Neuronal stem cell (in vitro differentiated cells): Measurements from ENCODE around the gene MAP3K21.

Source experiments
- DNase-seq: peaks from one replicate; pipeline ENCODE4 v3.0.0-alpha.2; 2013; ENCODE audit warnings: low spot score
- H2AFZ ChIP-seq: one replicate; pipeline ENCODE4 v1.6.1; 2013; ENCODE audit warnings: mild to moderate bottlenecking, low read length, inconsistent platforms
- H2AK5ac ChIP-seq: 2 replicates; pipeline ENCODE4 v1.6.1; 2013; ENCODE audit warnings: low read depth, mild to moderate bottlenecking, inconsistent platforms, low read length, moderate library complexity, mixed read lengths
- H2BK120ac ChIP-seq: 2 replicates; pipeline ENCODE4 v1.6.1; 2013; ENCODE audit warnings: low read depth, mild to moderate bottlenecking, inconsistent platforms, low read length, moderate library complexity, mixed read lengths
- H2BK12ac ChIP-seq: one replicate; pipeline ENCODE4 v1.6.1; 2013; ENCODE audit warnings: low read length, inconsistent platforms
- H2BK15ac ChIP-seq: 2 replicates; pipeline ENCODE4 v1.6.1; 2013; ENCODE audit warnings: mild to moderate bottlenecking, low read length, inconsistent platforms, mixed read lengths
- H2BK5ac ChIP-seq: one replicate; pipeline ENCODE4 v1.6.1; 2013; ENCODE audit warnings: inconsistent platforms, mild to moderate bottlenecking, low read length, moderate library complexity
- H3K14ac ChIP-seq: one replicate; pipeline ENCODE4 v1.6.1; 2013; ENCODE audit warnings: low read length, inconsistent platforms
- H3K18ac ChIP-seq: 2 replicates; pipeline ENCODE4 v1.6.1; 2013; ENCODE audit warnings: low read length, inconsistent platforms
- H3K23ac ChIP-seq: 2 replicates; pipeline ENCODE4 v1.6.1; 2013; ENCODE audit warnings: low read depth, mild to moderate bottlenecking, mixed read lengths, low read length, inconsistent platforms; ENCODE audit not compliant: poor library complexity
- H3K27ac ChIP-seq: replicated peaks from 3 replicates; pipeline ENCODE4 v1.5.1; 2013; ENCODE audit warnings: low read length, inconsistent platforms
- H3K27me3 ChIP-seq, 3 experiments: 2 replicates each; pipeline ENCODE4 v1.6.1; 2013; ENCODE audit warnings: low read length in 3 of 3, mild to moderate bottlenecking in 2 of 3, inconsistent platforms in 1 of 3, low read depth in 1 of 3, mixed read lengths in 1 of 3, moderate library complexity in 1 of 3; ENCODE audit not compliant: control insufficient read depth in 3 of 3, insufficient read depth in 3 of 3
- H3K36me3 ChIP-seq, 2 donors: replicated peaks in 1 of 2; 2 replicates each; pipeline ENCODE4 v1.6.1; 2013; ENCODE audit warnings: low read length in 2 of 2; ENCODE audit not compliant: control insufficient read depth in 2 of 2, insufficient read depth in 2 of 2
- H3K4ac ChIP-seq: 2 replicates; pipeline ENCODE4 v1.6.1; 2013; ENCODE audit warnings: inconsistent platforms, mild to moderate bottlenecking, low read length, moderate library complexity
- H3K4me1 ChIP-seq, 2 donors: 1 replicate in 1 of 2; 2 replicates in 1 of 2; pipeline ENCODE4 v1.6.1; 2013; ENCODE audit warnings: low read length in 2 of 2, low read depth in 1 of 2; ENCODE audit not compliant: control insufficient read depth in 2 of 2, insufficient read depth in 1 of 2
- H3K4me2 ChIP-seq: one replicate; pipeline ENCODE4 v1.6.1; 2013; ENCODE audit warnings: mild to moderate bottlenecking, low read length, inconsistent platforms; ENCODE audit not compliant: insufficient read depth, poor library complexity, severe bottlenecking
- H3K4me3 ChIP-seq, 2 donors: 2 replicates each; pipeline ENCODE4 v1.5.1; 2013; ENCODE audit warnings: low read length in 2 of 2, mild to moderate bottlenecking in 2 of 2, inconsistent platforms in 1 of 2, moderate library complexity in 1 of 2
- H3K79me1 ChIP-seq: one replicate; pipeline ENCODE4 v1.6.1; 2013; ENCODE audit warnings: low read depth, mild to moderate bottlenecking, inconsistent platforms, low read length, moderate library complexity
- H3K9ac ChIP-seq: one replicate; pipeline ENCODE4 v1.6.1; 2013; ENCODE audit warnings: mild to moderate bottlenecking, low read depth, low read length, inconsistent platforms; ENCODE audit not compliant: poor library complexity
- H3K9me3 ChIP-seq, 2 donors: replicated peaks in 1 of 2; 2 replicates each; pipeline versions ENCODE3 to v1.6.1; 2013; ENCODE audit warnings: low read length in 2 of 2, mild to moderate bottlenecking in 2 of 2, inconsistent platforms in 1 of 2, low read depth in 1 of 2, mixed read lengths in 1 of 2, moderate library complexity in 1 of 2; ENCODE audit not compliant: control insufficient read depth in 2 of 2, insufficient read depth in 1 of 2
- H4K8ac ChIP-seq: one replicate; pipeline ENCODE4 v1.6.1; 2013; ENCODE audit warnings: low read depth, mild to moderate bottlenecking, inconsistent platforms, low read length, moderate library complexity
- H4K91ac ChIP-seq: one replicate; pipeline ENCODE4 v1.6.1; 2013; ENCODE audit warnings: low read length, low read depth, mild to moderate bottlenecking, inconsistent platforms; ENCODE audit not compliant: poor library complexity
- WGBS, 2 donors: extraction: QIAGEN DNeasy Blood & Tissue Kit; methylation state at CpG; one replicate each; pipeline ENCODE4 v1.1.7; 2013; ENCODE audit warnings: missing lambda C conversion rate in 2 of 2, mixed read lengths in 1 of 2; ENCODE audit not compliant: insufficient read length in 2 of 2, insufficient replicate concordance in 1 of 2; ENCODE audit errors: extremely low coverage in 2 of 2; 5-methylcytosine and 5-hydroxymethylcytosine counted together

The MAP3K21 gene

DNA sequence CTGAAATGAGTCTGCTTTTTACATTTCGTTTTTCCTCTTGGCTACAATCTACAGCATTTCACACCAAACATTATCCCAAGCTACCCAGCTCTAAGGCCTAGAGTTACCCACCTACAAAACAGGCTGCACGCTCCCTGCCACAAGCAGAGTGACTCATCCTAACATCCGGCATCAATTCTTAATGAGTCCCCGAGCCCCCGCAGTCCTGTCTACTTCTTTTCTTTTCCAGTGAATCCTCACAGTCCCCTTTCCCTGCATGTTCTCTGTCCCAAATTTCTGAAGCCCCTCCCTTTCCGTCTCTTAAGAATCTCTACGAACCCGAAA lies 32.6 kb upstream of the MAP3K21 start:
- peak overlapping the region; percentile 90 for H3K9ac ChIP-seq
- no peak overlapping the region for H2BK15ac ChIP-seq
- H3K18ac ChIP-seq, result no peak overlapping the region
- H3K4ac ChIP-seq, result no peak overlapping the region
- H3K23ac ChIP-seq, result peak overlapping the region; percentile 80
- no peak overlapping the region for H2BK120ac ChIP-seq
- peaks cover 0 to 2% of the 10 kb centered on the region in 2 donors for H3K9me3 ChIP-seq
- peak overlapping the region; percentile 99 for H2AFZ ChIP-seq
- no peak overlapping the region for H2BK5ac ChIP-seq
- no peak overlapping the region for H3K14ac ChIP-seq
- DNase-seq, result peak; percentile 14
- H3K36me3 ChIP-seq, result no peaks in the 10 kb centered on the region
- peaks cover 0 to 4% of the 10 kb centered on the region in 2 donors for H3K4me1 ChIP-seq
- no peaks in the 10 kb centered on the region for H3K79me1 ChIP-seq
- peak overlapping the region; percentile 74 to 98 for H3K4me3 ChIP-seq
- H2AK5ac ChIP-seq, result no peak overlapping the region
- H2BK12ac ChIP-seq, result no peak overlapping the region
- no peak overlapping the region for H4K91ac ChIP-seq
- H3K4me2 ChIP-seq, result peak overlapping the region; percentile 95
- H4K8ac ChIP-seq, result no peak overlapping the region
- no peak overlapping the region for H3K27ac ChIP-seq
- no peaks in the 10 kb centered on the region for H3K27me3 ChIP-seq
- WGBS, 2 donors, result no CpG with 5 or more reads among the region's 8 CpGs

DNA sequence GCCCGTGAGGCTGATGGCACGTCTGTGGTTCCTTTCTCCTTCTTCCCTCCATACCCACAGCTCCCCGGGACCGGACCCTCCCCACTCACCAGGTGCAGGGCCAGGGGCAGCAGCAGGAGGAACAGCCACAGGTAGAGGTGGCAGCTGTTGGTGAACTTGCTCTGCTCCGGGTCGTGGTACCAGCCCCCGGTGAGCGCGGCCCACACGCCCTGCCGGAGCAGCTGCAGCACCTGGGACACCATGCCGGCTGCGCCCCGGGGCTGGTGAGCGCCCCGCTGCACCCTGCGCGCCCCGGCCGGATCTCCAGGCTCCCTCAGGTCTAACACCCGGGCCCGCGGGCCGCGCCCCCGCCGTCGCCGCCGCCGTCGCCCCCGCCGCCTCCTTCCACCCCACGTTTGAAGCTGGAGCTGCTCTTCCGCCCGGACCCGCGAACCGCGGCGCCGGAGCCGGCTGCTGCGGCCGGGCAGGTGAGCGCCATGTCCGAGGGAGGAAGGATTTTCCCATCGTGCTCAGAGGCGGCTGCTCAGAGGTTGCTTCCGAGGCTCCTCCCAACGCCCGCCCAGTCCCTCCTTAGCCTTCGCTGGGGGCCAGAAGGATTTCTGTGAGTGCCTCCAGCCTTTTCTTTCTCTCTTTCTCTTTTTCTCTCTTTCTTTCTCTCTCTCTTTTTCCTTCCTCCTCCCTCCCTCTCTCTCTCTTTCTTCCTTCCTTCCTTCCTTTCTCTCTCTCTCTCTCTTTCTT lies 32.1 kb upstream of the MAP3K21 start, which contains the start of gene PCNX2:
TSS of gene PCNX2 (minus strand) at position 489 of the 738 bp plus-strand sequence. CDS start at position 242, 247 bp downstream.
- Histone ChIP-seq H2BK15ac (no peak within 1 kb of the TSS), H3K27me3 (no peaks in the 10 kb centered on the region), H2BK12ac (no peak within 1 kb of the TSS), H3K18ac (peak within 1 kb of the TSS; percentile 86), H3K27ac (no peak within 1 kb of the TSS), H2AK5ac (no peak within 1 kb of the TSS), H3K4me1 (peaks cover 0 to 4% of the 10 kb centered on the region in 2 donors), H3K9me3 (peaks cover 0 to 2% of the 10 kb centered on the region in 2 donors), H4K91ac (no peak within 1 kb of the TSS), H3K4me3 (peak within 1 kb of the TSS; percentile 74 to 98), H3K4me2 (peak within 1 kb of the TSS; percentile 95), H3K79me1 (no peaks in the 10 kb centered on the region), H4K8ac (no peak within 1 kb of the TSS), H3K9ac (peak within 1 kb of the TSS; percentile 90), H3K4ac (no peak within 1 kb of the TSS), H3K36me3 (no peaks in the 10 kb centered on the region), H2BK5ac (no peak within 1 kb of the TSS), H2AFZ (peak within 1 kb of the TSS; percentile 99), H3K23ac (peak within 1 kb of the TSS; percentile 80), H3K14ac (peak within 1 kb of the TSS; percentile 94), H2BK120ac (no peak within 1 kb of the TSS)
- DNase-seq, result peak; percentile 33
- no CpG with 5 or more reads among the region's 54 CpGs for WGBS, 2 donors

DNA sequence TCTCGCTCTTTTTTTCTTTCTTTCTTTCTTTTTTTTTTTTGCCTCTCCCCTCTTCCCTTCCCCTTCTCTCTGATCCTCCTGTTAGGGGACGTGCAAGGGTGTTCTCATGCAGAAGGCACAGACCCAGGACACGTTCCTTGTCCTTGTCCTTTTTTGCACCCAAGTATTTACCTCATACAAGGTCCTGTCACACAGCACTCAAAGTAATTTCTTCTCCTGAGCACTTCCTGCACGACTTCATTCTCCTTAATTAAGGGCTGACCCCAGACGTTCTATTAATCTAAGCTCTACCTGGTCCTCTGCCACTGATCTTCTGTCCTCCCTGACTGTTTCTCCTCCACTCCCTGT lies 31.6 kb upstream of the MAP3K21 start:
- Histone ChIP-seq H3K4me3 (peak overlapping the region in 1 of 2 donors; percentile 74), H3K79me1 (no peaks in the 10 kb centered on the region), H3K27me3 (no peaks in the 10 kb centered on the region), H3K9me3 (peaks cover 0 to 2% of the 10 kb centered on the region in 2 donors), H3K18ac (no peak overlapping the region), H2BK12ac (no peak overlapping the region), H2BK5ac (no peak overlapping the region), H4K8ac (no peak overlapping the region), H3K27ac (no peak overlapping the region), H3K4me1 (peaks cover 0 to 4% of the 10 kb centered on the region in 2 donors), H3K14ac (no peak overlapping the region), H3K36me3 (no peaks in the 10 kb centered on the region), H3K4ac (no peak overlapping the region), H3K4me2 (no peak overlapping the region), H2AK5ac (no peak overlapping the region), H4K91ac (no peak overlapping the region), H2BK15ac (no peak overlapping the region), H2BK120ac (no peak overlapping the region), H2AFZ (peak overlapping the region; percentile 99), H3K9ac (no peak overlapping the region), H3K23ac (no peak overlapping the region)
- no peak for DNase-seq
- WGBS, 2 donors, result no CpG with 5 or more reads among the region's 5 CpGs

DNA sequence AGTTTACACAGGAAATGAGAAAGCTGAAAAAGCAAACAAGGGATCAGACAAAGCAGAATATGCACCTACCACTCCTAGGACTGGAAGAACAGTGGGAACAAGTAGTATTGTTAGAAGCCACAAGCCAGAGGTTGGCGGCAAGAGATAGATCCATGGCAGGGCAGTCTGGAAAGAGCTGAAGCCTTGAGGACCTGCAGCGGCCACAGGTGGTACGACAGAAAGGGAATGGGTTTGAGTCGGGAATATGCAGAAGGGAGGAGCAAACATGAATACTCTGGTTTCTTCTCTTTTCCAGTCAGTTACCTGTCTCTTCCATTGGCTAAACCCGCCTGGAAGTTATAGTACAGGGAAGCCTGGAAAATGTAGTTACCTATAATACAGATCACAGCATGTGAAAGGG lies 28.1 kb upstream of the MAP3K21 start:
- no peak overlapping the region for H2BK5ac ChIP-seq
- WGBS, 2 donors, result no CpG with 5 or more reads among the region's 5 CpGs
- no peak for DNase-seq

More for the DNA sequence above, 28.1 kb upstream of the MAP3K21 start:
- no peak overlapping the region for H3K27ac ChIP-seq
- H3K79me1 ChIP-seq, result no peaks in the 10 kb centered on the region
- no peak overlapping the region for H4K8ac ChIP-seq
- no peak overlapping the region for H3K9ac ChIP-seq
- H3K23ac ChIP-seq, result no peak overlapping the region
- no peak overlapping the region for H2AK5ac ChIP-seq
- no peak overlapping the region for H3K4me3 ChIP-seq
- no peak overlapping the region for H2BK12ac ChIP-seq
- H3K36me3 ChIP-seq, result no peaks in the 10 kb centered on the region
- no peaks in the 10 kb centered on the region for H3K27me3 ChIP-seq
- peaks cover 0 to 4% of the 10 kb centered on the region in 2 donors for H3K4me1 ChIP-seq
- no peak overlapping the region for H2AFZ ChIP-seq
- no peak overlapping the region for H4K91ac ChIP-seq
- peaks cover 0 to 2% of the 10 kb centered on the region in 2 donors for H3K9me3 ChIP-seq
- no peak overlapping the region for H3K4me2 ChIP-seq
- no peak overlapping the region for H2BK120ac ChIP-seq
- no peak overlapping the region for H3K14ac ChIP-seq
- no peak overlapping the region for H3K18ac ChIP-seq
- no peak overlapping the region for H2BK15ac ChIP-seq
- no peak overlapping the region for H3K4ac ChIP-seq
